PC-3 (cell line): ENCODE measurements around the gene FAT2. TPM values are rescaled to one million over a fixed set of nuclear protein-coding genes. Genes with fewer than 3 reads are reported as not detected.
A peak's percentile ranks its signal among the peaks of the same experiment; 100 is the strongest.

Source experiments
- ATAC-seq: fragments of 200-7000 bp; cut with Tn5 transposase; 2 replicates; pipeline ENCODE4 v1.9.1; 2020; ENCODE audit warnings: mild to moderate bottlenecking, moderate library complexity
- BruUV-seq: library from RNA; stranded (reverse); fragments of 400-500 nt; replicated peaks from 2 replicates; lab custom pipeline; 2021; lab: Mats Ljungman, UMichigan
- CTCF ChIA-PET: fragments of 300-600 bp; sonication (Branson Sonifier 250); formaldehyde crosslinking; loops from one replicate; lab custom pipeline; 2022; ENCODE audit warnings: antibody characterized with exemption; lab: Charles Lee
- POLR2A ChIA-PET: fragments of 300-600 bp; sonication (Branson Sonifier 250); formaldehyde crosslinking; loops from one replicate; lab custom pipeline; 2022; ENCODE audit warnings: antibody characterized with exemption; ENCODE audit not compliant: unreplicated experiment; lab: Charles Lee
- DNase-seq: peaks from one replicate; pipeline ENCODE4 v3.0.0-alpha.2; 2015
- H2AFZ ChIP-seq: fragments of 300-600 bp; sonication (generic); 2 replicates; pipeline ENCODE4 v1.6.0; 2016; ENCODE audit warnings: antibody characterized with exemption, low read length
- H3F3A ChIP-seq: fragments of 300-600 bp; sonication (generic); one replicate; pipeline ENCODE4 v1.6.0; 2017; ENCODE audit warnings: antibody characterized with exemption, low read length, control low read depth, mild to moderate bottlenecking; ENCODE audit not compliant: unreplicated experiment
- H3K27ac ChIP-seq: fragments of 300-600 bp; sonication (generic); 2 replicates; pipeline ENCODE4 v1.5.1; 2016; ENCODE audit warnings: mild to moderate bottlenecking, low read length
- H3K27me3 ChIP-seq: fragments of 300-600 bp; sonication (generic); 2 replicates; pipeline ENCODE4 v1.6.1; 2016; ENCODE audit warnings: low read length, mixed read lengths
- H3K36me3 ChIP-seq: fragments of 300-600 bp; sonication (generic); 2 replicates; pipeline ENCODE4 v1.6.1; 2016; ENCODE audit warnings: low read depth, mixed run types, low read length, mixed read lengths
- H3K4me1 ChIP-seq: fragments of 300-600 bp; sonication (generic); 2 replicates; pipeline ENCODE4 v1.5.1; 2016; ENCODE audit warnings: low read length; ENCODE audit not compliant: insufficient read depth
- H3K4me2 ChIP-seq: fragments of 300-600 bp; sonication (generic); 2 replicates; pipeline ENCODE4 v1.6.0; 2016; ENCODE audit warnings: low read length
- H3K4me3 ChIP-seq: fragments of 300-600 bp; sonication (generic); 2 replicates; pipeline ENCODE4 v1.5.1; 2016; ENCODE audit warnings: mild to moderate bottlenecking, low read length, mixed read lengths
- H3K79me2 ChIP-seq: fragments of 300-600 bp; sonication (generic); 2 replicates; pipeline ENCODE4 v1.6.1; 2017; ENCODE audit warnings: low read length, mixed read lengths
- H3K9ac ChIP-seq: fragments of 300-600 bp; sonication (generic); 2 replicates; pipeline ENCODE4 v1.6.0; 2016; ENCODE audit warnings: mild to moderate bottlenecking, low read length
- H3K9me2 ChIP-seq: fragments of 300-600 bp; sonication (generic); replicated peaks from 2 replicates; pipeline ENCODE4 v1.6.1; 2016; ENCODE audit warnings: mixed run types, low read length, mixed read lengths
- H3K9me3 ChIP-seq: fragments of 300-600 bp; sonication (generic); 2 replicates; pipeline ENCODE4 v1.6.1; 2016; ENCODE audit warnings: low read length, mixed read lengths
- H4K20me1 ChIP-seq: fragments of 300-600 bp; sonication (generic); 2 replicates; pipeline ENCODE4 v1.6.1; 2016; ENCODE audit warnings: low read length, mixed read lengths
- EZH2 ChIP-seq: fragments of 300-600 bp; sonication (generic); IDR thresholded peaks from one replicate; pipeline ENCODE4 v1.6.1; 2017; ENCODE audit warnings: antibody characterized with exemption, mild to moderate bottlenecking, low read length; ENCODE audit not compliant: unreplicated experiment
- EZH2phosphoT487 ChIP-seq: fragments of 300-600 bp; sonication (generic); IDR thresholded peaks from 2 replicates; pipeline ENCODE4 v1.6.1; 2018; ENCODE audit warnings: mild to moderate bottlenecking, antibody characterized with exemption, low read length, borderline replicate concordance
- intact Hi-C: fragments of 100-400 bp; cut with micrococcal nuclease; formaldehyde crosslinking; loops from 2 replicates; pipeline ENCODE4 v1.9.0; 2023
- total RNA-seq: library from RNA; depleted of rRNA; stranded (reverse); fragments of >200 nt; gene quantifications from 2 replicates; pipeline ENCODE4 v1.2.3, GENCODE V29; 2014
- TF ChIP-seq, protein P1 (sequence below): fragments of 300-600 bp; sonication (generic); conservative IDR thresholded peaks from 2 replicates; pipeline ENCODE4 v1.5.1; 2017; ENCODE audit warnings: antibody characterized with exemption, low read depth, mild to moderate bottlenecking, low read length

The FAT2 gene
- total RNA-seq, 1 experiment from 2014 or later, result not detected

DNA sequence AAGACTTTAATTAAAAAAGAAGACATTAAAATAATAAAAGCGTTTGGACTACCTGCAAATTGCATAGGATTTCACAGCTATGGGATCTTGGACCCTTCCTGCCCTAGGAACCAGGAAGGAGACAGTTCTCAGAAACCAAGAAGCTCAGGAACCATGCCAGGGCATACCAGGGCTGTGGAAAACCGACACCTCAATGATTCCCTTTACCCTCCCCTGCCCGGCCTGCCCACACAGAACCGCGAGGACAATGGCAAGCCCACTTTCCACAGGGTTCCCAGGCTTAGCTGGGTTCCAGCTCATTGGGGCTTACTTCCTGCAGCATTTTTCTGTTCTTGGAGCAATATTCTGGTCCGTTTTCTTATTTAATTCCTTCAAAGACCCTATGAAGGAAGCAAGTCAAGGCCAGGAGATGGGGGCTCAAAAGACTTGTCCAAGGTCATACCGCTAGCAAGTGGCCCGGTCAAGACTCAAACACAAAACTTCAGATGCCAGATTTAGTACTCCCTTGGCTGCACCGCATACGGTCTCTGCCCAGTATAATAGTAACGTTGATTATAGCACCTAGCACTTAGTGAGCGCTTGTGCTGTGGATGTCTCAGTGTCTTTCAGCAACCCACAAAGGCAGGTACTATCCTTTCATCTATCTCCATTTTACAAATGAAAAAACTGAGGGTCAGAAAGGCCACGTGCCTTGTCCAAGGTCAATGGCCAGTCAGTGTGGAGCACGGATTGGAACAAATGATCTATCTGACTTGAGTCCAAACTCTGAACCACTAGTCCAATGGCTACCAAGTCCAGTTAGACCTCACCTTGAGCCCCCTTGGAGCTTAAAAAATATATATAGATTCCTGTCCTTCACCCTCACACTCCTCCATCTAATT is 6.8 kb downstream of the FAT2 start:
- BruUV-seq, result no TSS peak
- CTCF ChIA-PET, result no interaction called here
- no peaks in the 10 kb centered on the region for H4K20me1 ChIP-seq
- H3K4me2 ChIP-seq, result no peak overlapping the region
- H3K9me3 ChIP-seq, result no peaks in the 10 kb centered on the region
- H3K4me1 ChIP-seq, result no peaks in the 10 kb centered on the region
- no peak overlapping the region for H3K4me3 ChIP-seq
- H3K27ac ChIP-seq, result no peak overlapping the region
- H3K9me2 ChIP-seq, result no peaks in the 10 kb centered on the region
- peak; percentile 12 for DNase-seq
- no peak overlapping the region for H2AFZ ChIP-seq
- intact Hi-C loops, result no loop called here
- no peaks in the 10 kb centered on the region for H3K79me2 ChIP-seq
- no peaks in the 10 kb centered on the region for H3F3A ChIP-seq
- POLR2A ChIA-PET, result interaction anchor here (0.6 kb wide), 1 partner anchor 346 kb away, joined by 4 read pairs; no protein-coding TSS in a partner anchor
- no peaks in the 10 kb centered on the region for H3K36me3 ChIP-seq
- no peaks in the 10 kb centered on the region for H3K27me3 ChIP-seq
- TF ChIP-seq EZH2, result no peak
- TF ChIP-seq EZH2phosphoT487, result no peak
- ATAC-seq, result no peak
- H3K9ac ChIP-seq, result no peak overlapping the region

DNA sequence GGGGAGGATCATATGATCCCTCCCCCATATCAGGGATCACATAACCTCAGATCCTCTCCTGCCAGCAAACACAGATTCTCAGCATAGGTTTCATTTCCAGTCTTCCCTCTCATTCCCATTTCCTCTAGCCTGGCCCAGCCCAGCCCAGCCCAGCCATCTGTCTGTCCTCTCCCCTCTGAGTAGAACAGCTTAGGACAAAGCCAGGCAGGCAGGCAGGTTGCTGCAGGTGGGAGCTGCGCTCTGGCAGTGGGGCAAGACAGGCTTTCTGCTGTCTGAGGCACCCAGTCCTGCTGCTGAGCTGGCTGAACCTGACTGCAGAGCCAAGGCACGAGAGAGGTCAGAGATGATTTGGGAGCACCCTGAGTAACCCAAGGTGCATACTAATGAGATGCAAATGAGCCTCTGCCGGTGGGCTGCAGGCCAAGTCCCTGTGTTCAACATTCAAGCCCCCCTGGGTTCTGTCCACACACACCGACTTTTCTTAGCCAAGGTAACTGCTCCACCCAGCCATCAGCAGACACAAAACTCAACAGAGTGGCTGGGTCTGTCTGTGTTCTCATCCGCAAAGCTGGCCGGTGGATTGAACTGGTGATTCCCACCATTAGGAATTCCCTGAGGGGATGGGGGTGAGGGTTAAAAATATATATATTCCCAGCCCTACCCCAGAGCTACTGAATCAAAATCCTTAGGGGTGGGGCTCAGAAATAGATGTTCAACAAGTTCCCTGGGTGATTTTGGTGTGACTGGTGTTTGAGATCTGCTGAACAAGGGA is 9.1 kb downstream of the FAT2 start:
- Histone ChIP-seq H3F3A (no peaks in the 10 kb centered on the region), H3K4me3 (no peak overlapping the region), H3K9me3 (no peaks in the 10 kb centered on the region), H3K9ac (no peak overlapping the region), H3K27ac (no peak overlapping the region), H3K36me3 (no peaks in the 10 kb centered on the region), H3K4me1 (no peaks in the 10 kb centered on the region), H3K79me2 (no peaks in the 10 kb centered on the region), H3K9me2 (no peaks in the 10 kb centered on the region), H2AFZ (no peak overlapping the region), H3K4me2 (no peak overlapping the region), H3K27me3 (no peaks in the 10 kb centered on the region), H4K20me1 (no peaks in the 10 kb centered on the region)
- ChIA-PET POLR2A (no interaction called here), CTCF (no interaction called here)
- intact Hi-C loops, result no loop called here
- TF ChIP-seq, protein P1, sequence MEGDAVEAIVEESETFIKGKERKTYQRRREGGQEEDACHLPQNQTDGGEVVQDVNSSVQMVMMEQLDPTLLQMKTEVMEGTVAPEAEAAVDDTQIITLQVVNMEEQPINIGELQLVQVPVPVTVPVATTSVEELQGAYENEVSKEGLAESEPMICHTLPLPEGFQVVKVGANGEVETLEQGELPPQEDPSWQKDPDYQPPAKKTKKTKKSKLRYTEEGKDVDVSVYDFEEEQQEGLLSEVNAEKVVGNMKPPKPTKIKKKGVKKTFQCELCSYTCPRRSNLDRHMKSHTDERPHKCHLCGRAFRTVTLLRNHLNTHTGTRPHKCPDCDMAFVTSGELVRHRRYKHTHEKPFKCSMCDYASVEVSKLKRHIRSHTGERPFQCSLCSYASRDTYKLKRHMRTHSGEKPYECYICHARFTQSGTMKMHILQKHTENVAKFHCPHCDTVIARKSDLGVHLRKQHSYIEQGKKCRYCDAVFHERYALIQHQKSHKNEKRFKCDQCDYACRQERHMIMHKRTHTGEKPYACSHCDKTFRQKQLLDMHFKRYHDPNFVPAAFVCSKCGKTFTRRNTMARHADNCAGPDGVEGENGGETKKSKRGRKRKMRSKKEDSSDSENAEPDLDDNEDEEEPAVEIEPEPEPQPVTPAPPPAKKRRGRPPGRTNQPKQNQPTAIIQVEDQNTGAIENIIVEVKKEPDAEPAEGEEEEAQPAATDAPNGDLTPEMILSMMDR, result no peak
- TF ChIP-seq EZH2 (no peak), EZH2phosphoT487 (no peak)
- ATAC-seq (no peak), DNase-seq (no peak)
- BruUV-seq, result no TSS peak

DNA sequence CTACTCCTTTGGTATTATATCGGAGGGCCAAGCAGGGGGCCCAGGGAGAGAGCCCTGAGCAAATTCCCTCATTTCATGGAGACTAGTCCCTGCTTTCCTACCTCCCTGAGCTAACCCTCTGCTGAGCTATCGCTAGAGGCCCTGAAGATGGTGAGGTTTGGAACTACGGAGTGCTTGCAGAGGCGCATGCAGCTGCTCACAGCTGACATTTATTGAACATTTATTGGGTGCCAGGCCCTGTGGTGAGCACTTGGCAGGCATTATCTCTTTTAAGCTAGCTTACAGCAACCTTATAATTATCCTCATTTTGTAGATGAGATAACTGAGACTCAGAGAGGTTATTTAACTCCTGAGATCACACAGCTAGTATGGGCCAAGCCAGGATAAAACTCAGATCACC is 9.8 kb downstream of the FAT2 start:
- CTCF ChIA-PET, result no interaction called here
- Histone ChIP-seq H2AFZ (no peak overlapping the region), H3K4me3 (no peak overlapping the region), H3K9me3 (no peaks in the 10 kb centered on the region), H3K27me3 (no peaks in the 10 kb centered on the region), H3K4me2 (no peak overlapping the region), H3K79me2 (no peaks in the 10 kb centered on the region), H3K4me1 (no peaks in the 10 kb centered on the region), H3K9me2 (no peaks in the 10 kb centered on the region), H3K9ac (no peak overlapping the region), H4K20me1 (no peaks in the 10 kb centered on the region), H3K27ac (no peak overlapping the region), H3F3A (no peaks in the 10 kb centered on the region), H3K36me3 (no peaks in the 10 kb centered on the region)
- DNase-seq (no peak), ATAC-seq (no peak)
- POLR2A ChIA-PET, result no interaction called here
- TF ChIP-seq EZH2, result no peak
- TF ChIP-seq, protein P1, result no peak
- BruUV-seq, result no TSS peak
- intact Hi-C loops, result no loop called here
